Colonic mucosa (tissue), 4 donors: ENCODE measurements around the gene FAM131B. TPM values are rescaled to one million over a fixed set of nuclear protein-coding genes. Genes with fewer than 3 reads are reported as not detected.

Source experiments
- DNase-seq: peaks from one replicate; pipeline ENCODE4 v3.0.0-alpha.2; 2020
- H3K27ac ChIP-seq: fragments of 200-600 bp; one replicate; pipeline ENCODE4 v1.8.0; 2021
- H3K27me3 ChIP-seq: fragments of 200-600 bp; one replicate; pipeline ENCODE4 v1.8.0; 2021
- H3K36me3 ChIP-seq: fragments of 200-600 bp; one replicate; pipeline ENCODE4 v1.8.0; 2021
- H3K4me1 ChIP-seq: fragments of 200-600 bp; one replicate; pipeline ENCODE4 v1.8.0; 2021; ENCODE audit warnings: mild to moderate bottlenecking
- H3K4me3 ChIP-seq: fragments of 200-600 bp; one replicate; pipeline ENCODE4 v1.8.0; 2021
- H3K9ac ChIP-seq, 2 donors: one replicate each; pipeline ENCODE4 v1.7.0; 2013; ENCODE audit warnings: control low read depth in 2 of 2, low read depth in 2 of 2, low read length in 2 of 2
- H3K9me3 ChIP-seq: fragments of 200-600 bp; one replicate; pipeline ENCODE4 v1.8.0; 2021
- intact Hi-C: fragments of 100-400 bp; cut with DNase I; formaldehyde crosslinking; loops from one replicate; pipeline ENCODE4 v1.14.1; 2022
- total RNA-seq, 2 donors: library from RNA; stranded (reverse); fragmentation: NEBNext Ultra II Directional in 1 of 2; extraction: Animal tissue kit (Norgen Biotek cat#: 25700) in 1 of 2; gene quantifications; one replicate each; pipeline ENCODE4 v1.2.1, GENCODE V29; 2021
- TF ChIP-seq, protein P1 (sequence below): fragments of 200-600 bp; IDR thresholded peaks from one replicate; pipeline ENCODE4 v1.8.0; 2022; ENCODE audit warnings: antibody characterized with exemption, mild to moderate bottlenecking
- donor health status: healthy.
- donor health status: DM: no; HTN: no; CAD: no.
- donor health status: DM: no; HTN: no; CAD: no.

The FAM131B gene
- total RNA-seq, 2 donors from 2014 or later, result 0.40 to 1.8 TPM

- H3K36me3 ChIP-seq, result no peaks in the 10 kb centered on the region
- H3K27me3 ChIP-seq, result no peaks in the 10 kb centered on the region
- intact Hi-C loops, result no loop called here
- DNase-seq, result no peak
- no peak overlapping the region for H3K27ac ChIP-seq
- no peaks in the 10 kb centered on the region for H3K4me1 ChIP-seq
- H3K9ac ChIP-seq, result no peak overlapping the region
- H3K9me3 ChIP-seq, result no peaks in the 10 kb centered on the region
- H3K4me3 ChIP-seq, result no peak overlapping the region
- TF ChIP-seq, protein P1, sequence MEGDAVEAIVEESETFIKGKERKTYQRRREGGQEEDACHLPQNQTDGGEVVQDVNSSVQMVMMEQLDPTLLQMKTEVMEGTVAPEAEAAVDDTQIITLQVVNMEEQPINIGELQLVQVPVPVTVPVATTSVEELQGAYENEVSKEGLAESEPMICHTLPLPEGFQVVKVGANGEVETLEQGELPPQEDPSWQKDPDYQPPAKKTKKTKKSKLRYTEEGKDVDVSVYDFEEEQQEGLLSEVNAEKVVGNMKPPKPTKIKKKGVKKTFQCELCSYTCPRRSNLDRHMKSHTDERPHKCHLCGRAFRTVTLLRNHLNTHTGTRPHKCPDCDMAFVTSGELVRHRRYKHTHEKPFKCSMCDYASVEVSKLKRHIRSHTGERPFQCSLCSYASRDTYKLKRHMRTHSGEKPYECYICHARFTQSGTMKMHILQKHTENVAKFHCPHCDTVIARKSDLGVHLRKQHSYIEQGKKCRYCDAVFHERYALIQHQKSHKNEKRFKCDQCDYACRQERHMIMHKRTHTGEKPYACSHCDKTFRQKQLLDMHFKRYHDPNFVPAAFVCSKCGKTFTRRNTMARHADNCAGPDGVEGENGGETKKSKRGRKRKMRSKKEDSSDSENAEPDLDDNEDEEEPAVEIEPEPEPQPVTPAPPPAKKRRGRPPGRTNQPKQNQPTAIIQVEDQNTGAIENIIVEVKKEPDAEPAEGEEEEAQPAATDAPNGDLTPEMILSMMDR, result no peak
Measured at GRCh38 chr7:143327903-143328302, 34.6 kb downstream of the FAM131B start.

GRCh38 chr7:143325240-143325639, 37.3 kb downstream of the FAM131B start:
- Histone ChIP-seq H3K27ac (no peak overlapping the region), H3K4me3 (no peak overlapping the region), H3K4me1 (no peaks in the 10 kb centered on the region), H3K9me3 (no peaks in the 10 kb centered on the region), H3K36me3 (no peaks in the 10 kb centered on the region), H3K9ac (no peak overlapping the region), H3K27me3 (no peaks in the 10 kb centered on the region)
- intact Hi-C loops, result no loop called here
- TF ChIP-seq, protein P1, result no peak
- DNase-seq, result no peak

DNA sequence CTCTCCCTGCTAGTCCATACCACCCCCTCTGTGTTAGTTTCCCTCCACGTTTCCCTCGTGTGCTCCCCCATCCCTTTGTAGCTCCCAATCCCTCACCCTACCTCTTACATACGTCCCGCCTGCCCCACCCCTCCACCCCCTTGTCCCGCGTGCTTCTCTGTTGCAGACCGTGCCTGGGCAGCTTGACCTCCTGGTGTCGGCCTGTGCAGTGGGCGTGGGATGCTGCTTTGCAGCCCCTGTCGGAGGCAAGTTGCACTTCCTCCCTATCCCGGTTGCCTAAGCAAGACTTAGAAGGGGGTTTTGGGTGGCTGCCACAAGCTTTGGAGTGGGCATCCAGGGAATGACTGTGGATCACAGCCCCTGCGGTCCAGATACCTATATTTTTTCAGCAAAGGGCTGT, 38.9 kb downstream of the FAM131B start:
- Histone ChIP-seq H3K4me3 (no peak overlapping the region), H3K4me1 (no peaks in the 10 kb centered on the region), H3K9ac (no peak overlapping the region), H3K27ac (no peak overlapping the region), H3K36me3 (no peaks in the 10 kb centered on the region), H3K9me3 (no peaks in the 10 kb centered on the region), H3K27me3 (no peaks in the 10 kb centered on the region)
- TF ChIP-seq, protein P1, result no peak
- no peak for DNase-seq
- intact Hi-C loops, result loop anchor here (5.0 kb wide), 1 partner anchor 89 kb away; no protein-coding TSS in a partner anchor

GRCh38 chr7:143322760-143323633, 39.5 kb downstream of the FAM131B start:
- Histone ChIP-seq H3K36me3 (no peaks in the 10 kb centered on the region), H3K4me1 (no peaks in the 10 kb centered on the region), H3K9me3 (no peaks in the 10 kb centered on the region), H3K27ac (no peak overlapping the region), H3K9ac (no peak overlapping the region), H3K27me3 (no peaks in the 10 kb centered on the region), H3K4me3 (no peak overlapping the region)
- DNase-seq, result no peak
- intact Hi-C loops, result loop anchor here (5.0 kb wide), 1 partner anchor 89 kb away; no protein-coding TSS in a partner anchor
- TF ChIP-seq, protein P1, result no peak

- Histone ChIP-seq H3K9me3 (no peaks in the 10 kb centered on the region), H3K27ac (no peak overlapping the region), H3K4me1 (no peaks in the 10 kb centered on the region), H3K27me3 (no peaks in the 10 kb centered on the region), H3K9ac (no peak overlapping the region), H3K4me3 (no peak overlapping the region), H3K36me3 (no peaks in the 10 kb centered on the region)
- intact Hi-C loops, result loop anchor here (5.0 kb wide), 1 partner anchor 91 kb away; no protein-coding TSS in a partner anchor
- peak; percentile 52 for DNase-seq
- TF ChIP-seq, protein P1, result peak; percentile 18
Measured at GRCh38 chr7:143321734-143322133, 40.8 kb downstream of the FAM131B start.
